Adrenal gland (tissue), 12 donors: ENCODE results near the gene SNCB. TPM values are rescaled to one million over a fixed set of nuclear protein-coding genes. Genes with fewer than 3 reads are reported as not detected.

Experiments
- DNase-seq, 7 donors: peaks; one replicate each; pipeline ENCODE4 v3.0.0-alpha.2; 2019 to 2020
- H3K27ac ChIP-seq, 5 donors: fragments of 200-600 bp; sonication (generic) in 4 of 5; 1 replicate in 3 of 5; 2 replicates in 2 of 5; pipeline versions ENCODE4 v1.5.1 to v1.8.0; 2016 to 2020; ENCODE audit warnings: mild to moderate bottlenecking in 1 of 5
- H3K27me3 ChIP-seq: fragments of 200-600 bp; 2 replicates; pipeline ENCODE4 v1.8.0; 2021
- H3K36me3 ChIP-seq, 2 donors: fragments of 200-600 bp; replicated peaks in 1 of 2; 1 replicate in 1 of 2; 2 replicates in 1 of 2; pipeline versions ENCODE4 v1.5.1 to v1.8.0; 2018 to 2022
- H3K4me1 ChIP-seq, 2 donors: fragments of 200-600 bp; replicated peaks in 1 of 2; 1 replicate in 1 of 2; 2 replicates in 1 of 2; pipeline versions ENCODE4 v1.5.1 to v1.8.0; 2018 to 2021
- H3K4me3 ChIP-seq, 4 donors: fragments of 200-600 bp; sonication (generic) in 3 of 4; one replicate each; pipeline ENCODE4 v1.5.1; 2016 to 2018
- H3K9me3 ChIP-seq, 3 donors: fragments of 200-600 bp; sonication (generic) in 1 of 3; replicated peaks in 1 of 3; 1 replicate in 2 of 3; 2 replicates in 1 of 3; pipeline versions ENCODE4 v1.5.1 to v1.8.0; 2016 to 2021
- CTCF ChIP-seq, 6 experiments: fragments of 450-650 bp in 4 of 6; fragments of 200-600 bp in 2 of 6; sonication (generic) in 1 of 6; IDR thresholded peaks; 1 replicate in 5 of 6; 2 replicates in 1 of 6; pipeline versions ENCODE4 v1.5.1 to v1.8.0; 2016 to 2021; ENCODE audit warnings: antibody characterized with exemption in 6 of 6, mild to moderate bottlenecking in 2 of 6, moderate library complexity in 1 of 6
- POLR2A ChIP-seq, 2 donors: fragments of 450-650 bp; IDR thresholded peaks; one replicate each; pipeline ENCODE4 v1.6.1; 2017; ENCODE audit warnings: antibody characterized with exemption in 2 of 2, mild to moderate bottlenecking in 2 of 2, moderate library complexity in 1 of 2
- WGBS, 4 donors: extraction: QIAGEN DNeasy Blood & Tissue Kit in 2 of 4; methylation state at CpG; one replicate each; pipeline versions ENCODE4 v1.1.5 to v1.1.7; 2013 to 2017; 5-methylcytosine and 5-hydroxymethylcytosine counted together
- intact Hi-C, 2 donors: fragments of 100-400 bp; cut with DNase I; formaldehyde crosslinking; loops; one replicate each; pipeline versions ENCODE4 v1.14.1 to v1.15.0; 2022 to 2023
- polyA plus RNA-seq, 3 donors: library from polyadenylated mRNA; stranded (reverse); fragments of 200-250 nt in 2 of 3; fragments of 350-450 nt in 1 of 3; fragmentation: Illumina TruSeq in 1 of 3; extraction: RNeasy Lipid Tissue Mini Kit (QIAGEN cat#74804) in 1 of 3; gene quantifications; one replicate each; pipeline ENCODE4 v1.2.3, GENCODE V29; 2013 to 2014
- total RNA-seq, 9 donors: library from RNA; depleted of rRNA in 4 of 9; stranded (reverse); fragments of >200 nt in 4 of 9; fragments of 120-200 nt in 1 of 9; fragmentation: NEBNext Ultra II Directional in 1 of 9; extraction: Animal tissue kit (Norgen Biotek cat#: 25700) in 1 of 9; gene quantifications; one replicate each; pipeline versions ENCODE4 v1.1.0 to v1.2.4, GENCODE V29; 2013 to 2023
- donor health status: healthy with polysubstance abuse.
- donor health status: Bipolar disorder and iron deficiency.
- donor health status: DM: yes; HTN: yes; CAD: no.
- donor health status: DM: no; HTN: no; CAD: no.
- donor health status: DM: no; HTN: no; CAD: no.
- donor health status: DM: yes; HTN: yes; CAD: no.

The SNCB gene
- total and polyA plus RNA-seq, 12 donors = 0.19 to 8.6 (median 1.5) TPM; not detected in 4

- Histone ChIP-seq H3K9me3 (no peaks in the 10 kb centered on the region), H3K36me3 (no peaks in the 10 kb centered on the region), H3K27me3 (no peaks in the 10 kb centered on the region), H3K27ac (no peak overlapping the region), H3K4me1 (no peaks in the 10 kb centered on the region), H3K4me3 (no peak overlapping the region)
- 91 to 95% (median 92%) methylated on average over 4 to 12 of the region's 12 CpGs for WGBS, 4 donors
- TF ChIP-seq CTCF (IDR thresholded peaks at IDR 0.05) (no peak), POLR2A (IDR thresholded peaks at IDR 0.05) (no peak)
- intact Hi-C loops = no loop called here
- DNase-seq = no peak
Measured at GRCh38 chr5:176581361-176581760, 49.0 kb downstream of the SNCB start.

- no peaks in the 10 kb centered on the region for H3K4me1 ChIP-seq
- no peak for DNase-seq
- H3K36me3 ChIP-seq = no peaks in the 10 kb centered on the region
- H3K27ac ChIP-seq = no peak overlapping the region
- intact Hi-C loops = no loop called here
- H3K9me3 ChIP-seq = no peaks in the 10 kb centered on the region
- 48 to 59% (median 58%) methylated on average over 4 of the region's 4 CpGs for WGBS, 4 donors
- TF ChIP-seq CTCF (IDR thresholded peaks at IDR 0.05) = no peak
- TF ChIP-seq POLR2A (IDR thresholded peaks at IDR 0.05) = no peak
- H3K4me3 ChIP-seq = no peak overlapping the region
- no peaks in the 10 kb centered on the region for H3K27me3 ChIP-seq
Measured at GRCh38 chr5:176579323-176579722, 51.0 kb downstream of the SNCB start.

GRCh38 chr5:176578391-176578808 is 51.9 kb downstream of the SNCB start:
- Histone ChIP-seq H3K27me3 (no peaks in the 10 kb centered on the region), H3K36me3 (no peaks in the 10 kb centered on the region), H3K4me1 (no peaks in the 10 kb centered on the region), H3K27ac (no peak overlapping the region), H3K9me3 (no peaks in the 10 kb centered on the region), H3K4me3 (no peak overlapping the region)
- DNase-seq = peak; percentile 47 to 86 (median 70)
- intact Hi-C loops = no loop called here
- peak; percentile 24 to 67 (median 56) for TF ChIP-seq CTCF (IDR thresholded peaks at IDR 0.05)
- no peak for TF ChIP-seq POLR2A (IDR thresholded peaks at IDR 0.05)
- WGBS, 4 donors = 26 to 35% (median 31%) methylated on average over 4 to 15 of the region's 15 CpGs

- H3K4me3 ChIP-seq = no peak overlapping the region
- H3K27me3 ChIP-seq = no peaks in the 10 kb centered on the region
- H3K4me1 ChIP-seq = no peaks in the 10 kb centered on the region
- H3K36me3 ChIP-seq = no peaks in the 10 kb centered on the region
- H3K9me3 ChIP-seq = no peaks in the 10 kb centered on the region
- whole genome bisulfite sequencing, 4 donors = 81 to 87% (median 85%) methylated on average over 16 to 36 of the region's 36 CpGs
- no peak for TF ChIP-seq POLR2A (IDR thresholded peaks at IDR 0.05)
- no peak for TF ChIP-seq CTCF (IDR thresholded peaks at IDR 0.05)
- intact Hi-C loops = no loop called here
- peak in 1 of 7 donors; percentile 67 for DNase-seq
- H3K27ac ChIP-seq = no peak overlapping the region
Measured at GRCh38 chr5:176577312-176578176, 52.8 kb downstream of the SNCB start.
